NCI-H2107 (cell line): ENCODE results near the gene XYLT1.

Experiments used
- DNase-seq: peaks from one replicate; lab custom pipeline; 2025; lab: John Stamatoyannopoulos, UW

Gene XYLT1

DNA sequence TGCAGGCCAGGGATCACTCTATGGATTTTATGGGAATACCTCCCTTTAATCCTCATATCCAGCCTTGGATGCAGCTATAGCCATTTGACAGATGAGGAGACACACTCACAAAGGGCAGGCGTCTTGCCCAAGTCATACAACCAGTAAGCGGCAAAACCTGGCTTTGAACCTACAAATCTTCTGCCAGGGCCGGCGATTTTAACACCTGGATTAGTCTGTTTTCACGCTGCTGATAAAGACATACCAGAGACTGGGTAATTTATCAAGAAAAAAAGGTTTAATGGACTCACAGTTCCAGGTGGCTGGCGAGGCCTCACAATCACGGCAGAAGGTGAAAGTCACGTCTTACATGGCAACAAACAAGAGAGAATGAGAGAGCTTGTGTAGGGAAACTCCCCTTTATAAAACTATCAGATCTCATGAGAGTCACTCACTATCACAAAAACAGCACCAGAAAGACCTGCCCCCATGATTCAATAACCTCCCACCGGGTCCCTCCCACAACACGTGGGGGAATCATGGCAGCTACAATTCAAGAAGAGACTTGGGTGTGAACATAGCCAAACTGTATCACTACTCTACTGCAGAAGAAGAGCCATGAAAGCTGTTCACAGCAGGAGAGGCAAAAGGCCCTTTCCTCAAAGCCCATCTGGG is 67.5 kb downstream of the XYLT1 start:
- DNase-seq, result no peak

- DNase-seq, result no peak
Measured at GRCh38 chr16:17397499-17397891, 73.3 kb downstream of the XYLT1 start.

DNA sequence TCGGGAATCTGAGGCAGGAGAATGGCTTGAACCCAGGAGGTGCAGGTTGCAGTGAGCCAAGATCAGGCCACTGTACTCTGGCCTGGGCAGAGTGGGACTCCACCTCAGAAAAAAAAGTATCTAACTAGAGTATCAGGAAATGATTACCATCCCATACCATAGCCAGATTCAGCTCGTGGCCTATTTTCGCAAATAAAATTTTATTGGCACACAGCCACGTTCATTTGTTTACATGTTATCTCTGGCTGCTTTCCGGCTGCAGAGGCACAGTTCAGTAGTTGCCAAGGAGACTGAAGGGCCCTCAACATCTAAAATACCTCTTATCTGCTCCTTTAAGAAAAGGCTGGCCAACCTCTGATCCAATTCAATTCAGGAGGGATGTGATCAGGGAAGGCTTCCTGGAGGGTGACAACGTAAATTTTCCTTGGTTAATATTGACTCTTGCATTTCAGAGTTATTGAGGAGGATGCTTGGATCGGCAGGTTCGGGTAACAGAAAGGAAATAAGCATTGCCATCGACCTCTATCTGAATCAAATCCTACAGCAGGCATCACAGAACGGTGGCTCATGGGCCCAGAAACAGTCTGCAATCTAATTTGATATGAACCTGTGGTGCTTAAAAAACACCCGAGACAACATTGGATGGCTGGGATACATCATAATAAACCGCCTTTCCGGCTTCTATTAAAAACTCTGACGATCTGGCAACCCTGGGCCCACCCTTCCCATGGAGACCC is 73.8 kb downstream of the XYLT1 start:
- DNase-seq, result peak; percentile 2

GRCh38 chr16:17395849-17396480 is 74.8 kb downstream of the XYLT1 start:
- no peak for DNase-seq

- DNase-seq, result no peak
Measured at GRCh38 chr16:17392857-17393692, 77.7 kb downstream of the XYLT1 start.

DNA sequence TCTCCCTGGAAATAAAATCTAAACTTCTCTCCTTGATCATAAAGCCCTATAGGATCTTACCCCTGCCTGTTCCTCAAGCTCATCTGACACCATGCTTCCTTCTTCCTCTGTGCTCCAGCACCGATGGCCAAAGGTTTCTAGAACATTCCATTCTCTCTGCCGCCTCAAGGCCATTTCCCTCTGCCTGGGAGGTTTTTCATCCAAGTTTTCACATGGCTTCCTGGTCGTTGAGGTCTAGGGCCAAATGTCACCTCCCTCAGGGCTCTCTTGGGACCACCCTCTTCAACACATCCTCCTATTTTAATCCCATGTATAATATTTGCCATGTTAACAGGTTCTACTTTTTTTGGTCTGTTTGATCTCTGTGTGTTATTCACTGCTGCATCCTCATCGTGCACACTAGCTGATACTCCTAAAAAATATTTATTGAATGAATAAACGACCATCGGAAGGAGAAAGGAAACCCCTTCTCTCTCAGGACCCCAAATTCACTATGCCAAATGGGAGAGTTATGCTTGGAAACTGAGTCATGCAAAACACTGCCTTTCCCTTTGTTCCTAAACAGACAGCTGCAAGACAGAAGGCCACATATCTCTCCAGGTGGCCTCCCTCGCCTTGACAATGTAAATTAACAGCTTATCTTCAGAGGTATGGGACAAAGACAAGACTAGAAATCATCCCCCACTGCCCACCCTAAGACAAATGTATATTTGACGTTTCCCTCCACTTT is 78.5 kb downstream of the XYLT1 start:
- DNase-seq, result no peak

DNA sequence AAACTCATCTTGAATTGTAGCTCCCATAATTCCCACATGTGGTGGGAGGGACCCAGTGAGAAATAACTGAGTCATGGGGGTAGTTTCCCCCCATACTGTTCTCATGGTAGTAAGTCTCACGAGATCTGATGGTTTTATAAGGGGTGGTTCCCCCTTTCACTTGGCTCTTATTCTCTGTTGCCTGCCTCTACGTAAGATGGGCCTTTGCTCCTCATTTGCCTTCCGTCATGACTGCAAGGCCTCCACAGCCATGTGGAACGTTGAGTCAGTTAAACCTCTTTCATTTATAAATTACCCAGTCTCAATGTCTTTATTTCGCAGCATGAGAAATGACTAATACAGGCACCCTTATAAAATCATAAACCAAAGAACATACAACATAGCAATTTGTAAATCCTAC is 79.0 kb downstream of the XYLT1 start:
- no peak for DNase-seq

DNA sequence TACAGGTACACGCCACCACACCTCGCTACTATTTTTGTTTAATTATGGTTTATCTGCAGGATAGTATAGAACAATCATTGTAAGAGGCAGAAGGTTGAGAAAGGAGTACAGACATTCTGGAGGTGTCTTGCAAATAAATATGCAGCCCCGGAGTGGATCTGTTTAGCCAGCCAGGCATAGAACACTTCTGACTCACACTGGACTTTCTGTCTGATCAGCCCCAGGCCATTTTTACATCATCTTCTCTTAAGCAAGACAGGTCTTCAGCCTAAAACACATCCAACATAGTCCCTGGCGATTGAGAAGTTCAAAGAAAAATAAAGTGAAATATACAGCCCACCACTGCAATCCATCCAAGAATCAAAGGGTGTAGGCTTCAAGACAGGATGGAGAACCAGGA is 81.4 kb downstream of the XYLT1 start:
- DNase-seq, result no peak

DNA sequence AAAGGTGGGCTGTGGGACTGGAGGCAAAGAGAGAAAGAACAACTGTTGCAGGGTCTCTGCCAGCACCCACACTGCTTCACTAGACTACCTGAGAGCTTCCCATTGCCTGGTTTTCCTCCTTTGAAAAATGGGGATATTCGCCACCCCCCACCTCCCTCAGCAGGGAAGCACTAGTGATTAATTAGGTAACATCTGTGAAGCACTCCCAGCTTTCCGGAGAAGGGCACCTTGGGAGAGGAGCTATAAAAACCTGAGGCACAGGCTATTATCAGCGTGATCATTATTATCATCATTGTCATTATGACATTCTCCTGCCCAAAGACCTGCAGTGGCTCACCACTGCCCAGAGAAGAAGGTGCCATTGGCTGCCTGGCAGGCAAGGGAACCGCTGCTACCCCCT is 83.5 kb downstream of the XYLT1 start:
- DNase-seq, result no peak

- DNase-seq, result no peak
Measured at GRCh38 chr16:17386229-17386628, 84.5 kb downstream of the XYLT1 start.

- DNase-seq, result no peak
Measured at GRCh38 chr16:17384471-17384870, 86.3 kb downstream of the XYLT1 start.

- DNase-seq, result no peak
Measured at GRCh38 chr16:17382949-17383863, 87.6 kb downstream of the XYLT1 start.

DNA sequence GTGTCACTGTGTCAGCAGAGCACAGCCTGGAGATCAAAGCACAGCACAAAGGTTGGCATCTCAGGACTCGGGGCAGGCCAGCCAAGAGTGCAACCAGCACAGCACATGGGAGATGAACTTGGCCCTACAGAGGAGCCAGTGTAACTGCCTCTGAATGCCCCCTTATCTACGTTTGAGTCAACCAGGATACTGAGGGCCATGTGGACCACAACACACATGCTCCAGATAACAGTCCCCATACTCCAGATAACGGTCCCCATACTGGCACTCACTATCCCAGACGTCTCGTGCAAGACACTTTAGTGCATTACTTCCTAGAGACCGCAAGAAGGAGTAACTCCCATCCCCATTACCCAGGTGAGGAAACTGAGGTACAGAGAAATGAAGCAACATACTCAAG is 88.2 kb downstream of the XYLT1 start:
- no peak for DNase-seq

DNA sequence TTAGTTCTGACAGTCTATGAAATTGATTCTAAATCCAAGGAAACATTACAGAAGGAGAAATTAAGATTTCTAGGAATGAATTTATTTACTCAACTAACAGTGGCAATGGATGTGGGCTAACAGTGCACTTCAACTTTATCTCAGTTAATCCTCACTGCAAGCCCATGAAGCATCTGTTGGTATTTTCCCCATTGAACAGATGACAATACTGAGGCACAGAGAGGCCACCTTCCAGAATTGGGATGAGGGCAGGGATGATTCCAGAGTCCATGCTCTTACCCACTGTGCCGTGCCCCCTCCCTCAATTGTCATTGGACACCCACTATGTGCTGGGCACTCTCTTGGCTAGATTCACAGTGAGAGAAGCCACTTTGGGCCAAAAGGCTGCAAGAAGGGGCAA is 89.0 kb downstream of the XYLT1 start:
- no peak for DNase-seq

DNA sequence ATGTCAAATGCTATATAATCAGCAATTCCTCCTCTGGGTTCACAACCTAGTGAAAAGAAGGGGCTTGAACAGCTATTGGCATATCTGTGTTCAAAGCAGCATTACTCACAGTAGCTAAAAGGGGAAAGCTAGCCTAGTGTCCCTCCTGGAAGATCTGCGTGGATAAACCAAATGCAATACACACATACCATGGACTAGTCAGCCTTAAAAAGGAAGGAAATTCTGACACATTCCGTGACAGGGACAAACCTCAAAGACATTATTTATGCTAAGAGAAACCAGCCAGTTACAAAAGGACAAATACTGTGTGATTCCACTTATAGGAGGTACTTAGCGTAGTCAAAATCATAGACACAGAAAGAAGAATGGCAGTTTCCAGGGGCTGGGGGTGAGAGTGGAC is 90.1 kb downstream of the XYLT1 start:
- no peak for DNase-seq

- DNase-seq, result no peak
Measured at GRCh38 chr16:17379121-17379571, 91.6 kb downstream of the XYLT1 start.

GRCh38 chr16:17377360-17378324 is 93.1 kb downstream of the XYLT1 start:
- no peak for DNase-seq

- DNase-seq, result no peak
Measured at GRCh38 chr16:17375461-17376304, 95.1 kb downstream of the XYLT1 start.
